Liver (tissue), 9 donors: ENCODE results near the gene SEMA3B. TPM values are rescaled to one million over a fixed set of nuclear protein-coding genes. Genes with fewer than 3 reads are reported as not detected.

ENCODE experiments used
- DNase-seq: peaks from one replicate; pipeline ENCODE4 v3.0.0-alpha.2; 2017; ENCODE audit warnings: low spot score
- H3K27ac ChIP-seq, 2 donors: one replicate each; pipeline ENCODE4 v1.7.0; 2013; ENCODE audit warnings: inconsistent platforms in 2 of 2, low read length in 2 of 2, control low read depth in 1 of 2, low read depth in 1 of 2, mild to moderate bottlenecking in 1 of 2
- H3K27me3 ChIP-seq, 4 donors: one replicate each; pipeline versions ENCODE4 v1.6.1 to v1.7.0; 2013; ENCODE audit warnings: low read length in 3 of 4, inconsistent platforms in 1 of 4, mild to moderate bottlenecking in 1 of 4, moderate library complexity in 1 of 4; ENCODE audit not compliant: control insufficient read depth in 4 of 4, insufficient read depth in 4 of 4
- H3K36me3 ChIP-seq, 4 donors: one replicate each; pipeline versions ENCODE4 v1.6.1 to v1.7.0; 2013; ENCODE audit warnings: low read length in 3 of 4, mild to moderate bottlenecking in 3 of 4, low read depth in 1 of 4, moderate library complexity in 1 of 4; ENCODE audit not compliant: control insufficient read depth in 4 of 4, insufficient read depth in 3 of 4
- H3K4me1 ChIP-seq, 4 donors: one replicate each; pipeline versions ENCODE4 v1.6.1 to v1.7.0; 2013; ENCODE audit warnings: low read length in 3 of 4, mild to moderate bottlenecking in 3 of 4, moderate library complexity in 1 of 4; ENCODE audit not compliant: control insufficient read depth in 4 of 4, insufficient read depth in 4 of 4
- H3K4me3 ChIP-seq, 3 donors: one replicate each; pipeline versions ENCODE4 v1.6.1 to v1.7.0; 2013; ENCODE audit warnings: low read length in 3 of 3, control low read depth in 1 of 3, low read depth in 1 of 3, mild to moderate bottlenecking in 1 of 3
- H3K9ac ChIP-seq, 2 donors: one replicate each; pipeline ENCODE4 v1.7.0; 2013; ENCODE audit warnings: low read length in 2 of 2, mild to moderate bottlenecking in 2 of 2, moderate library complexity in 2 of 2, control low read depth in 1 of 2, low read depth in 1 of 2
- H3K9me3 ChIP-seq, 4 donors: one replicate each; pipeline versions ENCODE4 v1.6.1 to v1.7.0; 2013; ENCODE audit warnings: low read length in 3 of 4; ENCODE audit not compliant: control insufficient read depth in 4 of 4
- ATF3 ChIP-seq: IDR thresholded peaks from 2 replicates; pipeline ENCODE4 v1.6.1; 2016; ENCODE audit warnings: antibody characterized with exemption
- CTCF ChIP-seq: fragments of 150-350 bp; IDR thresholded peaks from 2 replicates; pipeline ENCODE4 v1.5.1; 2017; ENCODE audit warnings: improper control_type of control experiment, low read depth, low read length; ENCODE audit not compliant: missing input control
- EGR1 ChIP-seq, 2 donors: IDR thresholded peaks; 2 replicates each; pipeline ENCODE4 v1.6.1; 2016 to 2018; ENCODE audit warnings: antibody characterized with exemption in 2 of 2, low read depth in 2 of 2
- FOXA1 ChIP-seq: IDR thresholded peaks from 2 replicates; pipeline ENCODE4 v1.6.1; 2016; ENCODE audit warnings: antibody characterized with exemption
- FOXA2 ChIP-seq: IDR thresholded peaks from 2 replicates; pipeline ENCODE4 v1.6.1; 2016; ENCODE audit warnings: antibody characterized with exemption
- GABPA ChIP-seq, 2 donors: IDR thresholded peaks in 1 of 2; conservative IDR thresholded peaks in 1 of 2; 2 replicates each; pipeline ENCODE4 v1.6.1; 2016; ENCODE audit warnings: antibody characterized with exemption in 2 of 2, mild to moderate bottlenecking in 1 of 2, moderate library complexity in 1 of 2
- HNF4A ChIP-seq, 2 donors: conservative IDR thresholded peaks; 2 replicates each; pipeline ENCODE4 v1.6.1; 2016; ENCODE audit warnings: antibody characterized with exemption in 2 of 2, mild to moderate bottlenecking in 2 of 2
- HNF4G ChIP-seq: IDR thresholded peaks from 2 replicates; pipeline ENCODE4 v1.6.1; 2016; ENCODE audit warnings: antibody characterized with exemption
- JUND ChIP-seq, 2 donors: IDR thresholded peaks; 2 replicates each; pipeline ENCODE4 v1.6.1; 2016; ENCODE audit warnings: antibody characterized with exemption in 2 of 2
- MAX ChIP-seq: IDR thresholded peaks from 2 replicates; pipeline ENCODE4 v1.6.1; 2016; ENCODE audit warnings: antibody characterized with exemption
- NR2F2 ChIP-seq: IDR thresholded peaks from 2 replicates; pipeline ENCODE4 v1.6.1; 2016; ENCODE audit warnings: antibody characterized with exemption
- RAD21 ChIP-seq, 2 donors: IDR thresholded peaks; 2 replicates each; pipeline ENCODE4 v1.6.1; 2016; ENCODE audit warnings: antibody characterized with exemption in 2 of 2, mild to moderate bottlenecking in 2 of 2
- REST ChIP-seq: IDR thresholded peaks from 2 replicates; pipeline ENCODE4 v1.6.1; 2016; ENCODE audit warnings: antibody characterized with exemption, mild to moderate bottlenecking
- RXRA ChIP-seq, 2 donors: IDR thresholded peaks; 2 replicates each; pipeline ENCODE4 v1.6.1; 2017 to 2018; ENCODE audit warnings: antibody characterized with exemption in 2 of 2, mild to moderate bottlenecking in 1 of 2
- SP1 ChIP-seq: IDR thresholded peaks from 2 replicates; pipeline ENCODE4 v1.6.1; 2018; ENCODE audit warnings: antibody characterized with exemption, mild to moderate bottlenecking
- TAF1 ChIP-seq: conservative IDR thresholded peaks from 2 replicates; pipeline ENCODE4 v1.6.1; 2016; ENCODE audit warnings: antibody characterized with exemption, mild to moderate bottlenecking
- YY1 ChIP-seq: IDR thresholded peaks from 2 replicates; pipeline ENCODE4 v1.6.1; 2016; ENCODE audit warnings: antibody characterized with exemption, mild to moderate bottlenecking
- ZBTB33 ChIP-seq: IDR thresholded peaks from 2 replicates; pipeline ENCODE4 v1.6.1; 2016; ENCODE audit warnings: antibody characterized with exemption
- whole genome bisulfite sequencing: extraction: QIAGEN DNeasy Blood & Tissue Kit; methylation state at CpG from one replicate; pipeline ENCODE4 v1.1.7; 2013; 5-methylcytosine and 5-hydroxymethylcytosine counted together
- polyA plus RNA-seq, 2 donors: library from polyadenylated mRNA; stranded (reverse) in 1 of 2; unstranded in 1 of 2; fragments of 200-250 nt in 1 of 2; fragments of >200 nt in 1 of 2; fragmentation: Nextera tagmentation in 1 of 2; extraction: Ambion mirVana in 1 of 2; gene quantifications; one replicate each; pipeline versions ENCODE4 v1.2.1 to v1.2.3, GENCODE V29; 2013 to 2015
- total RNA-seq, 2 donors: library from RNA; depleted of rRNA; stranded (reverse); fragments of >200 nt; gene quantifications; one replicate each; pipeline ENCODE4 v1.2.3, GENCODE V29; 2014
- donor health status: healthy.
- donor health status: healthy.
- donor health status: healthy.
- donor health status: healthy.
- donor health status: healthy.

Gene SEMA3B
- total and polyA plus RNA-seq, 4 donors, result 0.40 to 1.5 (median 0.93) TPM

GRCh38 chr3:50254577-50255250 lies 14.2 kb upstream of the SEMA3B start:
- H3K9ac ChIP-seq, result no peak overlapping the region
- peak overlapping the region; percentile 83 to 96 for H3K27ac ChIP-seq
- H3K27me3 ChIP-seq, result no peaks in the 10 kb centered on the region
- no peak for DNase-seq
- 78% methylated on average over 8 of the region's 8 CpGs for WGBS
- H3K36me3 ChIP-seq, result peaks cover 14 to 26% (median 21%) of the 10 kb centered on the region in 4 donors
- no peak overlapping the region for H3K4me3 ChIP-seq
- TF ChIP-seq CTCF (no peak), REST (no peak), RAD21 (IDR thresholded peaks at IDR 0.05) (no peak), JUND (IDR thresholded peaks at IDR 0.05) (peak in 1 of 2 donors; percentile 32), GABPA (IDR thresholded peaks at IDR 0.05 in 1 of 2, conservative IDR thresholded peaks at IDR 0.05 in 1 of 2) (peak in 1 of 2 donors; percentile 77), FOXA2 (no peak), MAX (no peak), ZBTB33 (no peak), HNF4A (conservative IDR thresholded peaks at IDR 0.05) (no peak), RXRA (IDR thresholded peaks at IDR 0.05) (peak in 1 of 2 donors; percentile 6), HNF4G (no peak), FOXA1 (no peak), ATF3 (no peak), NR2F2 (no peak), SP1 (peak; percentile 38), EGR1 (IDR thresholded peaks at IDR 0.05; ENCODE audit: low read depth in 2 of 2) (no peak), TAF1 (no peak), YY1 (no peak)
- H3K9me3 ChIP-seq, result no peaks in the 10 kb centered on the region
- peaks cover 10 to 45% (median 26%) of the 10 kb centered on the region in 4 donors for H3K4me1 ChIP-seq
